NCI-H1092 treated with DMSO at 0.1 percent for 48 hours (cell line): ENCODE measurements around the gene POMT1.
"Not testable (repeated sequence)": the region's sequence is repeated elsewhere in the genome, so short reads cannot be mapped to it uniquely, and the experiment has no call there.

ENCODE experiments used
- DNase-seq: peaks from one replicate; lab custom pipeline; 2025; lab: John Stamatoyannopoulos, UW

POMT1 gene

DNA sequence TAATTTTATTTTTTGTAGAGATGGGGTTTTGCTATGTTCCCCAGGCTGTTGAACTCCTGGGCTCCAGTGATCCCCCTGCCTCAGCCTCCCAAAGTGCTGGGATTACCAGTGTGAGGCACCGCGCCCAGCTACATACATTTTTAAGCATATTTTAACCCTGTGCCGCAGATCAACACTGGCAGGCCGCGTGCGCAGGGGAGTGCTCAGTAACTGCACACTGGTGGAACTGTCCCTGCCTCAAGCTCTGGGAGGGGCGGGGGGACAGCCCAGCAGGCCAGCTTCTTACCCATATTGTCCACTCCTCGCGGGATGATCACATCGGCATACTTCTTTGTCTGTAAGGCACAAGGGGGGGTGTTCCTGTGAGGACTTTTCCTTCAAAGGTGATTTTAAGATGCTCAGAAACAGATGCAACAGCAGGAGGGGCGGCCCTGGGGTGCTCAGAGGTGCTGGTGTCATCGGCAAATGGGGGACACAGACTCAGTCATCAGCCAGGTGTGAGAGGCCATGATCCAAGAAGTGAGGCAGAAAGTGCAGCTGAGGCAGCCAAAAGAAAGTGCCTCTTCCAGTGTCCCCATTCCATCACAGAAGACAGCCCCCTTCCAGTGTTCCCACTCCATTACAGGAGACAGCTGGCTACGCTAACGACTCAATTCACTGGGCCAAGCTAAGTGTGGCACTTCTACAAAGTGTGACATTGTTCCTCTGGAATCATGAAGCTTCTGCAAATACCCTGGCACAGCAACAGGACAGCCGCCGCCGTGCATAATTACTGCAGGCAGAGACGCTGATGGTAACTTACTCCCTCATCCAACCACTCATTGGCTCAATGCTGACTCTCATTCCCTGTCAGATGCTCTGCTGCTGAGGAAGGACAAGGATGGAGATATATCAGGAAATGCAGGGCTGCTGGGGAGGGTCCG, 23.2 kb downstream of the POMT1 start:
- DNase-seq, result no peak

DNA sequence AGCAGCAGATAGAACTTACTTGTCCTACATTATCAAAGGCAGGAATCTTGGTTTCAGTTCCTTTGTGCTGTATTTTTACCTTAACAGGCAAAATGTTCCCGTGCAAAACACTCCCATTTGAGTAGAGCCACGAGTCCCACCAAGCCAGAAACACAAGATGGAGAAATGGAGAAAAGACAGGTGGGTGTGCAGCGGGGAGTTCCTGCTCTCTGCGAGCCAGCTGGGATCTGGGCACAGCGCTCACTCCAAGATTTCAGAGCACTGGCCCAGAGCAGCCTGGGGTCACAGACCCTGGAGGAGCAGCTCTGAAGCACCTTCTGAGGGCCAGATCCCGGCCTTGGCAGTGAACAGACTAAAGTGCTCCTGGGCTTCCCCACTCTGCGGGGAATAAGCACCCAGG, 25.5 kb downstream of the POMT1 start:
- DNase-seq, result no peak

DNA sequence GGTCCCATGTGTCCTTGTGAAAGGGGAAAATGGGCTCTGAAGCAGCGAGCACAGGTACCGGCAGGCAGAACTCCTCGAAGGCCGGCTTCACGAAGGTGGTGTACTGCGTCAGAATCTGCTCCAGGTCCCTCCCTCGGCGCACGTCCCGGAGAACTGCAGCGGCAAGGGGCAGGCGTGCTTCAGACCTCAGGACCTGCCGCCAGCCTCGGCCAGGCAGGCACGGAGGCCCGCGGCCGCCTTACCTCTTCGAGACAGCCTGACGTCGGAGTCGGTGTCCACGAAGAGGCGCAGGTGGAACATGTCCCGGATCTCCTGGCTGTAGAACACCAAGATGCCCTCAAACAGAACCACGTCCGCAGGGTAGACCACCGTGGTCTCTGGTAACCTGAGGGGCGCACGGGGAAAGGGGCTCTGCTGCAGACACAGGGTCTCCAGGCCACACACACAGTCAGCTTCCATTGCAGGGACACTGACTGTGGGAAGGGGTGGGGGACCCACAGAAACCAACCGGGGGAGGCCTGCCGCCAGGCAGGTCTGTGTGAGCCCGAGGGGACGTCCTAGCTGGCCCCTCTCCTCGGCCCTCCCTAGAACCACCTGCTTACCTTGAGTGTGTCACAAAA, 26.3 kb downstream of the POMT1 start:
- DNase-seq, result no peak

DNA sequence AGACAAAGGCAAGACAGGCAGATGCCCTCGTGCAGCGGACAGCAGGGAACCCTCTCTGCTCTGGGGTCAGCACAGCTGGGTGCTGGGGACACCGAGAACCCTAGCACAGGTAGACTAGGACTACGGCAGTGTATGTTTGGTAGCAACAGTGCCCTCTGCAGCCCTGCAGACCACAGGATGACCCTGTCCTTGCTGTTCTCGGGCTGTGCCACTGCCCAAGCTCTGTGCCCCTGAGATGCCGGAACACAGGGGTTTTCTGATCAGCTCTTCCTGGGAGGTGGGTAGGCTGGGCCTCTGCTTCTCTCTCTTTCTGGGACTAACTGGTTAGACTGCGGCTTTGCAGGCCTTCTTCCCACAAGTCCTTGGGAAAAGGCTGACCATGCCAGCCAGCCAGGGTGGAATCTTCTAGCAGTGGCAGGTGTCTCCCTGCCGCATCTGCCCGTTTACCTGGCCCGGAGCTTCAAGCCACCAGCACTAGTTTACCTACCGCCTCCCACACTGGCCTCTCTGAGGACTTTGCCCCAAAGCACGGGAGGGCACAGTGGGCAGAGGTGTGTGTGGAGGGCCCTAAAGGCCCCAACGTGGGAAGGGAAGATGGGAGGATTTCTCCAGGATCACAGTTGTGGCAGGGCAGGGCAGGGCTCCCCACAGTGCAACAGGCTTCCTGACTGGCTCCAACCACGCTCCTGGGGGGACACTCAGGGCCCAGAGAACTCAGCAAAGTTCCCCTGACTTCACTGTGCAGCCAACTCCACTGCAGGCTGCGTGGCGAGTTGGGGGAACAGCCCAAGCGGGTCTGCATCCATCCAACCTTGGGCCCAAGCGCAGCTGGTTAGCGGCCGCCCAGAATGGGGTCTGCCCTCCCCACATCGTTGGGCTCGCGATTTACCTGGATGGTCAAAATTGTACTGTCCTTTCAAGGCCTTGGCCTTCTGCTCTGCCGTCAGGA, 27.2 kb downstream of the POMT1 start:
- DNase-seq, result no peak

DNA sequence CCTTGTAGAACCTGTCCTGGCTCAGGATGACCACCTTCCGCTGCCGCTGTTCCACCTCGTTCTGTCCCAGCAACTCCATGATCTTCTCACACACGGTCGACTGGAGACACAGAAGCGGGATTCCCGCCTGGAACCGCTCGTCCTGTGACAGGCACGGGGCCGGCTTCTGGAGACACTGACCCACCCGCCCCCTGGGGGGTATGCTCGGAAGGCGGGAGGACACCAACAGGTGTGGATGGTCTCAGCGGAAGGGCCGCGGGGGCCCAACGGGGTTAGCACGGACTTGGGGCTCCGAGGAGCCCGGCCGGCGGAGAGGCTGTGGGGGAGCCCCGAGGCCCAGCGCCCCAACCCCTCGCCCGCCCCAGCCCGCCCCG, 27.8 kb downstream of the POMT1 start:
- DNase-seq, result peak; percentile 4

DNA sequence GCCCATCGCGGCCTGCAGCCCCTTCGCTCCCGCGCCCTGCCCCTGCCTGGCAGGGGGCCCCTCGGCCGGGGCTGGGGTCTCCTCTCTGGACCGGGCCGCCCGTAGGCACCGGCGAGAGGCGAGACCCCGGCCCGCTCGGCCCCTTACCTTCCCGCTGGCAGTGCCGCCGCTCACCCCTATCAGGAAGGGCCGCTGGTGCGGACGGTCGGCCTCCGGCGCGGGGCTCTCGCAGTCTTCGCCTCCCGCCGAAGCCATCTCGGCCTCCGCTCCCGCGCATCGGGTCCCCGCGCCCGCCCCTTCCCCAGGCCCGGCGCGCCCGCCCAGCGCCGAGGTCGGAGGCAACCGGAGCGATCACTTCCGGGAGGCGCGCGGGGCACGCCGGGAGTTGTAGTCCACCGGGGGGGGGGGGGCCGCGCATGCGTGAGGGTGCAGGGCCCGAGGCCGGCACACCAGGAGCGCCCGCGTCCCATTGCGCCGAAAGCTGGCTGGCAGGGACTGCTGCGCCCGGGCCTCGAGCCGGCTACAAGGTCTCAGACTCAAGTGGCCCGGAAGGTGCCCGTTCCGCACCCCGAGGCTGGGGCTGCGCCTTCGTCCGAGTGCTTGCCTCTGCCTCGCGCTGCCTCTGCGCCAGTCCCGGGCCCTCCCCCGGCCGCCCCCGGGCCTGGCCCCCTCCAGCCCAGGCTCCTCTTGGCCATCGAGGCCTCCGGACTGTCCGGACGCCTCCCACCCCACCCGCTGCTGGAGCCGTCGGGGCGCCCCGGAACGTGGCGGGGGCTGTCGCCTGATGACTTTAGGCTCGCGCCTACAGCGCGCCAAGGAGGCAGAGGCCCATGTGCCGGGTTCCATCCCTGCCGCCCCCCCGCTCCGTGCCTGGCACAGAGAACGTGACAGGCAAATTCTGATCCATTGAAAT, 28.5 kb downstream of the POMT1 start, which contains the start of gene UCK1:
UCK1 (minus strand) TSS at position 344 of the 913 bp plus-strand sequence; CDS start at position 255, 89 bp downstream.
- peak; percentile 83 for DNase-seq

DNA sequence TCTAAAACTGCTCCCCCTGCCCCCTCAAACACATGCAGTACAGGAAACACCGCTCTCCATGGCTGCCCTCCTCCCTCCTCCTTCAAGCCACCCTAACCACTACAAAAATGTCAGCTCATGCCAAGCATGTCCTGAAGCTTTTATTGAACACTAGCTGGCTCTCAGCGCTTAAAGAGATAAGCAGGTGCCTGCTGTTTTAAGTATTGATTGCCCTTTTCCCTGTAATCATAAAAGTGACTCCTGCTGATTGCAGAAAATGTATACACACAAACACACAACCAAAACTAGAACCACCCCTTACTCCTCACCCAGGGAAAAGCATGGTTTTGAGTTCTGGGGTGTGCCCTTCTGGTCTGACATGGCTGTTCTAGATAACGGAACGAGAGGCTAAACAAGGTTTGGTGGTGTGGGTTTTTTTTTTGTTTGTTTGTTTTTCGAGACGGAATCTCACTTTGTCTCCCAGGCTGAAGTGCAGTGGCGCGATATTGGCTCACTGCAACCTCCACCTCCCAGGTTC, 32.1 kb downstream of the POMT1 start:
- peak; percentile 27 for DNase-seq

DNA sequence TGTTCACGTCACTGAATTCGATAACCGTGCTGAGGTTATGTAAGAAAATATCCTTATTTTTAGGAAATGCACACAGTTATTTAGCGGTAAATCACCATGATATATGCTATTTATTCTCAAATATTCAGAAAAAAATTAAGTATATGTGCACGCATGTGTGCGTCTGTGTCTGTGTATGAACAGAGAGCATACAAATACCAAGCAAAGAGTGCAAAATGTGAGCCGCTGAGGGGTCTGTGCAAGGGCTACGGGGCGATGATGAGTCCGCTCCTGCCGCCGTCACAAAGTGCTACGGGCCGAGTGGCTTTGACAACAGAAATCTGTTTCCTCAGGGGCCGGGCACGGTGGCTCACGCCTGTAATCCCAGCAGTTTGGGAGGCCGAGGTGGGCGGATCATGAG, 35.2 kb downstream of the POMT1 start:
- no peak for DNase-seq

DNA sequence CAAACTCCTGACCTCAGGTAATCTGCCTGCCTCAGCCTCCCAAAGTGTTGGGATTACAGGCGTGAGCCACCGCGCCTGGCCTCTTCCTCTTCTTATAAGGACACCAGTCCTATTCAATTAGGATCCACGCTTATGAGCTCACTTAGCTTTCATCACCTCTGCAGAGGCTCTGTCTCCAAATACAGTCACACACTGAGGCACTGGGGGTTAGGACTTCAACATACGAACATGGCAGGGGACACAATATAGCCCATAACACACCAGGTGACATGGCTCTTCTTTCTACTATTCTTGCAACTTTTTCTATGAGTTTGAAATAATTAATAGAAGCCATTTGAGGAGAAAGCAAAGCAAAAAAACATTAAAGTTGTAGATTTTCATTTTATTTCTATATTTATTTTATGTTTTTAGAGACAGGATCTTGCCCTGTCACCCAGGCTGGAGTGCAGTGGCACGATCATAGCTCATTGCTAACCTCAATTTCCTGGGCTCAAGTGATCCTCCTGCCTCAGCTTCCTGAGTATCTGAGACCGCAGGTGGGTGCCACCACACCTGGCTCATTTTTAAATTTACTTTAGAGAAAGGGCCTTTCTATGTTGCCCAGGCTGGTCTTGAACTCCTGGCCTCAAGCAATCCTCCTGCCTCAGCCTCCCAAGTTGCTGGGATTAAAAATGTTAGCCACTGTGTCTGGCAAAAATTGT, 36.7 kb downstream of the POMT1 start:
- no peak for DNase-seq

DNA sequence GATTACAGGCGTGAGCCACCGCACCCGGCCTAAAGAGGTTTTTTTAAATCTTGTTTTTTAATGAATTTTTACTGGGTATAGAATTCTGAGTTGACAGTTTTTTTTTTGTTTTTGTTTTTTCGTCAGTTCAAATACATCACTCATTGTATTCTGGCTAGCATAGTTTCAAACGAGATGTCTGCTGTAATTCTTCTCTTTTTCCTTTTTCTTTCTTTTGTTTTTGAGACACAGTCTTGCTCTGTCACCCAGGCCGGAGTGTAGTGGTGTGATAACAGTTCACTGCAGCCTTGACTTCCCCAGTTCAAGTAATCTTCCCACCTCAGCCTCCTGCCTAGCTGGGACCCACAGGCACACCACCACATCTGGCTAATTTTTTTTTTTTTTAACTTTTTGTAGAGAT, 40.4 kb downstream of the POMT1 start:
- DNase-seq, result no peak

DNA sequence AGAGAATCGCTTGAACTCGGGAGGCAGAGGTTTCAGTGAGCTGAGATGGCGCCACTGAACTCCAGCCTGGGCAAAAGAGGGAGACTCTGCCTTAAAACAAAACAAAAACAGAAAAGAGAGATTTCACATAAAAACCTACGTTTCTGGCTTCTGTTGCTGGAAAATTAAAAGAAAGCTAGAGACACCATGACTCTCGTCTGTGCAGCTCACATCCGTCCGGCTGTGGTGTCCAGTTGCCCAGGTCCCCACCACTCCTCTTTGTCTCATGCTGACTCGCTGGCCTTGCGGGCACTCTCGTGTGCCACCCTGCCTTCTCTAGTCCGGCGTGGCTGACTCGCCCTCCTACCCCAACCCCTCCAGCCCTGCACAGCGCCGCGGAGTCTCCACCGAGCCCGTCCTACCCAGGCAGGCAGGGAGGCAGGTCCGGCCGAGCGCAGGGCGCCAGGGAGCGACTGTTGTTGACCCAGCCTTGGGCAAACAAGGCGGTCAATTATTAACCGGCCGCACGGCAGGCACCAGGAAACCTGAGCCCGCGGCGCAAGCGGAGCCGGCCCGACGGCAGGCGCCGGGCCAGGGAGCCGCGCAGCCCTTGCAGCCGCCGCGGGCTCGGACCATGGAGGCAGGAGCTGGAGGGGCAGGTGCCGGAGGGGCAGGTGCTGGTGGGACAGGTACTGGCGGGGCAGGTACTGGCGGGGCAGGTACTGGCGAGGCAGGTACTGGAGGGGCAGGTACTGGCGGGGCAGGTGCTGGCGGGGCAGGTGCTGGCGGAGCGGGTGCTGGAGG, 42.5 kb downstream of the POMT1 start, which contains the start of gene PRRT1B:
PRRT1B (plus strand) TSS at position 521 of the 783 bp plus-strand sequence; CDS start at position 614, 93 bp downstream.
- peak; percentile 25 for DNase-seq

DNA sequence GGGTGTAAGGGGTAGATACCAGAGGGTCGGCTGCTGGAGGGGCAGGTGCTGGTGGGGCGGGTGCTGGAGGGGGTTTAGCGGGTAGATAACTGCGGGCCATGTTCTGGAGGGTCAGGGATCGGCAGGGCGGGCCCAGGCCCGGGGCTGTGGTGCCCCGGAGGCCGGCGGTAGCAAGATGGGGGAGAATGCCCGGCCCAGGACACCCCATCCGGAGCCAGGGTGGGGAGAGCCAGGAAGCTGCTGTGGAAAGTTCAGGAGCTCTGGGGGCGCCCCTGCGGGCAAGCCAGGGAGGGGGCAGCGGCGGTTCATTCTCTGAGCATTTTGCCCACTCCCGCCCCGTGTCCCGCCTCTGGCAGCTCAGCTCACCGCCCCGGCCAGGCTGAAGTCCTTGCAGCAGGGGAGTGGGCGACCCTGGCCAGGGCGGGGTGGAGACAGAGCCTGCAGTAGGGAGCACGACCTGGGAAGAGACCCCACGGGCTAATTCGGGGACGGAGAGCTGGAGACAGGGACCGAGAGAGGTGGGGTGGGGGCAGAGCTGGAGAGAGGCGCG, 43.1 kb downstream of the POMT1 start:
- DNase-seq, result no peak

DNA sequence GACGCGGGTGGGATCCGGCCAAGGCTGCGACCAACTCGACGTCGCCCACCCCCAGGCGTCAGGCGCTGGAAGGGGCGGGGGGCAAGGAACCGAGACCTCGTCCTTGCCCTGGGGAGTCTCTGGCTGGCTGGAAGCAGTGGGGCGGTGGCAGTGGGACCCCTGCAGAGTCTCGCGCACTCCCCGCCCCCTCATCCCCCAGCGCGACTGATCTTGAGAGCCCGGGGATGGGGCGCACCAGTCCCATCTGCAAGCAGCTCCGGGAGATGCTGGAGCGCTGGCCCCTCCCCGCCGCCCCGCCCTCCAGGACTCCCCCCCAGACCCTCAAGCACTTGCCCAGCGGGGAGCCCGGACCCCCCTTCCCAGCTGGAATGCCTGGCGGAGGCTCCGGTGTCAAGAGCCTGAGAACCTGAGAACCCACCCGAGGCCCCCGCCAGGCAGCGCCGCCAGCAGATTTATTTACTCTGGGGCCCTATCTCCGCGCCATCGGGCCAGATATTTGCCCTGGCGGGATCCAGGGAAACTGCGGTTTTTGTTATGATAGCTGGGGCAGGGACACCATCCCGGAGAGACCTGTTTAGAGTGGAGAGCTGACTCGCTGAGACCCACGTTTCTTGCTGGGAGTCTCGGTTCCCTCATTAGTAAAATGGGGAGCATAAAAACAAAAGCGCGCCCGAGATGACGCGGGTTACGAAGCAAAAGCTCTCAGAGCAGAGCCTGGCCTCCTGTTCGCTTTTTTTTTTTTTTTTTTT, 43.8 kb downstream of the POMT1 start:
- DNase-seq, result peak; percentile 47

DNA sequence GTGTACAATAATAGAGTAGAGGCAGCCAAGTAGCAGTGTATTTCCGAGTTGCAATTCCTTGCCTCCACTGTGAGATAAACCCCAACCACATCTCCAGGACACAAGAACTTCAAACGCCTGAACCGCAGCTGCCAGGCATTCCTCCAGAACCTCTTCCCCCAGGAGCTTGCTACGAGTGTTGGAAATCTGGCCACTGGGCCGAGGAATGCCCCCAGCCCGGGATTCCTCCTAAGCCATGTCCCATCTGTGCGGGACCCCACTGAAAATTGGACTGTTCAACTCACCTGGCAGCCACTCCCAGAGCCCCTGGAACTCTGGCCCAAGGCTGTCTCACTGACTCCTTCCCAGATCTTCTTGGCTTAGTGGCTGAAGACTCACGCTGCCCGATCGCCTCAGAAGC, 46.5 kb downstream of the POMT1 start:
- DNase-seq, result not testable (repeated sequence)

DNA sequence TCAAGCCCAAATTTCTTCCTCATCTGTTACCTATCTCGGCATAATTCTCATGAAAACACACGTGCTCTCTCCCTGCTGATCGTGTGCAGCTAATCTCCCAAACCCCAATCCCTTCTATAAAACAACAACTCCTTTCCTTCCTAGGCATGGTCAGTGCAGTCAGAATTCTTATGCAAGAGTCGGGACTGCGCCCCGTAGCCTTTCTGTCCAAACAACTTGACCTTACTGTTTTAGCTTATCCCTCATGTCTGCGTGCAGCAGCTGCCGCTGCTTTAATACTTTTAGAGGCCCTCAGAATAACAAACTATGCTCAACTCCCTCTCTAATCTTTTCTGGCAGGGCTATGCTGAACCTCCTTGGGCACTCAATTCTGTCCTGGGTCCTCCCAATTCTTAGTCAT, 47.7 kb downstream of the POMT1 start:
- not testable (repeated sequence) for DNase-seq

DNA sequence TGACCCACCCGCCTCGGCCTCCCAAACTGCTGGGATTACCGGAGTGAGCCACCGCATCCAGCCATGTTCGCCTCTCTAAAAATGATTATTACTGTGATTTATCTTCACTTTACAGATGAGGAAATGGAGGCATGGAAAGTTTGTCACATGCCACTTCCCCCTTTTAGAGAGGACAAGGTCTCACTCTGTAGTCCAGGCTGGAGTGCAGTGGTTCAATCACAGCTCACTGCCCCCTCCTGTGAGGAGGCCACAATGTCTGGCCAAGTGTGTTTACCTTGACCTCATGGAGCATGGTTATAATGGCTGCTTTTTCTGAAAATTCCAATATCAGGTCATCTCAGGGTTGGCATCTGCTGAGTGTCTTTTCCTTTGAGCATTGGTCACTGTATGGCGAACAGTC, 49.3 kb downstream of the POMT1 start:
- DNase-seq, result no peak

DNA sequence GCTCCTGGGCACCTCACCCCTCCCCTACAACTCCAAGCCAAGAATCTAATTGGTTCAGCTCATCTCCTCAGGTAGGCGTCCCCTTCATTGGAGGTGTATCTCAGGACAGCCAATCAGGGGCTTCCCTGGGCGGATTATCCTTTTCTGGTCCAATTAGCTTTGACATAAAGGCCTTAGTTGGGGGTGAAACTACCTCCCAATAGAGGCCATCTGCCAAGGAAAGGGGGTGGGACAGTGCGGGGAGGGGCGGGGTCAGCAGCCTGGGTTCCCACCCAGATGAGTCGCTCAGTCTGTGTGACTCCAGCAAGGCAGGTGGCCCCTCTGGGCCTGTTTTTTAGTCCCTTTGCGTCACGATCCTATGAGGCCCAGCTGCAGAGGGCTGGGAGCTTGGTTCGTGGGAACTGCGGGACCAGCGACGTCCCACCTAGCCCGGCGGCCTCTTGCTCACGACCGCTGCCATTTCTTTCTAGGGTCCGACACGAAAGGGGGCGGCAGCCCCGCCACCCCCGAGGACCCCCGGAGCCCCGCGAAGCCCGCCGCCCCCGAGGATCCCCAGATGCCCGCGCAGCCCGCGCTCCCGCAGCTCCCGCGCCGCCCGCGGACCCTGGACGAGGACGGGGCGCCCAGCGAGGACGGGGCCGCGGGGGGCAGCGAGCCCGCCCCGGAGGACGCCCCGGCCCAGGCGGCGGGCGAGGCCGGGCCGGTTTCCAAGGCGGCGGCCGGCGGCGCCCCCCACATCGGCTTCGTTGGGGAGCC, 51.5 kb downstream of the POMT1 start:
- DNase-seq, result no peak
